Transverse colon (tissue), 4 donors: ENCODE data around the gene TMEM17.

Experiments used
- EP300 ChIP-seq: sonication (generic); formaldehyde crosslinking; IDR thresholded peaks from one replicate; pipeline ENCODE4 v1.6.1; 2017; ENCODE audit warnings: antibody characterized with exemption, low read depth
- POLR2A ChIP-seq: fragments of 450-650 bp; IDR thresholded peaks from one replicate; pipeline ENCODE4 v1.6.1; 2016; ENCODE audit warnings: antibody characterized with exemption, mild to moderate bottlenecking, moderate library complexity
- POLR2AphosphoS5 ChIP-seq, 3 donors: sonication (generic); formaldehyde crosslinking; IDR thresholded peaks; one replicate each; pipeline ENCODE4 v1.6.1; 2016; ENCODE audit warnings: antibody characterized with exemption in 3 of 3
- TF ChIP-seq, protein P1 (sequence below), 5 experiments: fragments of 200-600 bp in 3 of 5; fragments of 450-650 bp in 2 of 5; sonication (generic) in 3 of 5; IDR thresholded peaks; 1 replicate in 2 of 5; 2 replicates in 3 of 5; pipeline ENCODE4 v1.5.1; 2016 to 2017; ENCODE audit warnings: antibody characterized with exemption in 5 of 5, inconsistent platforms in 3 of 5, mild to moderate bottlenecking in 2 of 5, moderate library complexity in 1 of 5

DNA sequence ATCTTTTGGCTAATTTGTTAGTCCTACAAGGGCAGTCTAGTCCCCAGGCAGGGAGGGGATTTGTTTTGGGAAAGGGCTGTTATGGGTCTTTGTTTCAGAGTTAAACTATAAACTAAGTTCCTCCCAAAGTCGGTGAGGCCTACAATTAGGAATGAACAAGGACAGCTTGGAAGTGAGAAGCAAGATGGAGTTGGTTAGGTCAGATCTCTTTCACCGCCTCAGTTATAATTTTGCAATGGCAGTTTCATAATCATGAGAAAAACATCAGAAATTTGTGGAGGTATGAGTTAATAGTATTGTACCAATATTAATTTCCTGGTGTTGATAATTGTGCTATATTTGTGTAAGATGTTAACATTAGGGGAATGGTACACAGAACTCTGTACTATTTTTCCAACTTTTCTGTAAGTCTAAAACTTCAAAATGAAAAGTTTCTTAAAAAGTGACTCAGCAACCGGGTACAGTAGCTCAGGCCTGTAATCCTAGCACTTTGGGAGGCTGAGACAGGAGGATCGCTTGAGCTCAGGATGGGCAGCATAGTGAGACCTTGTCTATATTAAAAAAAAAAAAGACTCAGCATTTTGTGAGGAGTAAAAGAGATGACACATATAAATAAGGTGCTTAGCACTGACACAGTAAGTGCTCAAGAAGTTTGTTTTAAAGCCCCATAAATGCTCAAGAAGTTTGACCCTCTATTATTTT is 40.8 kb downstream of the TMEM17 start:
- TF ChIP-seq, protein P1, sequence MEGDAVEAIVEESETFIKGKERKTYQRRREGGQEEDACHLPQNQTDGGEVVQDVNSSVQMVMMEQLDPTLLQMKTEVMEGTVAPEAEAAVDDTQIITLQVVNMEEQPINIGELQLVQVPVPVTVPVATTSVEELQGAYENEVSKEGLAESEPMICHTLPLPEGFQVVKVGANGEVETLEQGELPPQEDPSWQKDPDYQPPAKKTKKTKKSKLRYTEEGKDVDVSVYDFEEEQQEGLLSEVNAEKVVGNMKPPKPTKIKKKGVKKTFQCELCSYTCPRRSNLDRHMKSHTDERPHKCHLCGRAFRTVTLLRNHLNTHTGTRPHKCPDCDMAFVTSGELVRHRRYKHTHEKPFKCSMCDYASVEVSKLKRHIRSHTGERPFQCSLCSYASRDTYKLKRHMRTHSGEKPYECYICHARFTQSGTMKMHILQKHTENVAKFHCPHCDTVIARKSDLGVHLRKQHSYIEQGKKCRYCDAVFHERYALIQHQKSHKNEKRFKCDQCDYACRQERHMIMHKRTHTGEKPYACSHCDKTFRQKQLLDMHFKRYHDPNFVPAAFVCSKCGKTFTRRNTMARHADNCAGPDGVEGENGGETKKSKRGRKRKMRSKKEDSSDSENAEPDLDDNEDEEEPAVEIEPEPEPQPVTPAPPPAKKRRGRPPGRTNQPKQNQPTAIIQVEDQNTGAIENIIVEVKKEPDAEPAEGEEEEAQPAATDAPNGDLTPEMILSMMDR (IDR thresholded peaks at IDR 0.05): no peak
- TF ChIP-seq POLR2AphosphoS5 (IDR thresholded peaks at IDR 0.05) (no peak), POLR2A (no peak), EP300 (no peak)
